Measurements from ENCODE around the gene OPN1MW2.
"Not testable (repeated sequence)": the region's sequence is repeated elsewhere in the genome, so short reads cannot be mapped to it uniquely, and the experiment has no call there.

DNA sequence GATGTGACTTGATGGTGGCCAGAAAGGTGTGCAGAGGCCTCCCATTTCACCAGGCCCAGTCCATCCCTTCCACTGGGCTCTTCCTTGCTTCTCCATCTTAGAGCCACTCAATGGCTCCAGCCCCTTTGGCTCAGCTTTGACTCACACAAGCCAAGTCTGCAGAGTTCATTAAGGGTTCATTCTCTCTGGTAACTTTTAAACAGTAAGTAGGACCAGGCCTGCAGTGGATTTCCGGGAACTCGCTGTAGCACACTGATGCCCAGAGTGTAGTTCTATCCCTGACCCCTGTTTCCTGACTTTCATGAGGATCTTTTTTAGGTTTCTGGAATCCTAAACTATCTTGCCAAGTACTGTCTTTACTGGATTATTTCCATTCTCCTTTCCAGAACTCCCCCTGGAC is 25.2 kb upstream of the OPN1MW2 start:
- not testable (repeated sequence) for TF ChIP-seq TAF1, POLR2A (IDR thresholded peaks at IDR 0.05; ENCODE audit: low read depth, low read length)
